M059J (cell line): Measurements from ENCODE around the gene RGSL1. TPM values are rescaled to one million over a fixed set of nuclear protein-coding genes. Genes with fewer than 3 reads are reported as not detected.

ENCODE experiments used
- DNase-seq: peaks from one replicate; pipeline ENCODE4 v3.0.0-alpha.2; 2012; ENCODE audit warnings: low read depth
- total RNA-seq: library from RNA; depleted of rRNA; stranded (reverse); fragments of >200 nt; shearing (Covaris generic); gene quantifications from 2 replicates; pipeline ENCODE4 v1.2.3, GENCODE V29; 2014; rRNA removed

The RGSL1 gene
- total RNA-seq, result not detected in 2 replicates

DNA sequence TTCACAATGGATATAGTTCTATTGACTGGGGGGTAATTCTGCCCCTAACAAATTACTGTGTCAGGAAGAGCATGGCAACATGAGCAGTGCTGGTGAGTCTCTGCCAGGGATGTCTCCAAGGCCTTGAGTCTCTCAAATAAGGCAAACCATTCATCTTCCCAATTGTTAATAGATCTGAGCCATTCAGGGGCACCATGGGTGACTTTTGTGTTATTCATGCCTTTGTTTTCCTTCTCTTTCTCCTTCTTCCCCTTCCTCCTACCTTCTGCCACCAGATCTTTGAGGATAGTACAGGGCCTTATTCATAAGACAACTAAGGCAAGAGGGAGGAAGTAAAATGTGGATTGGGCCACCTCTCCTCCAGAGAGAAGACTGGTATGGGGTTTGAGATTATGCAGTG lies at the start of gene RGSL1:
TSS of gene RGSL1 (plus strand) at position 60 of the 400 bp plus-strand sequence. CDS start at position 80, 20 bp downstream.
- DNase-seq, result no peak

DNA sequence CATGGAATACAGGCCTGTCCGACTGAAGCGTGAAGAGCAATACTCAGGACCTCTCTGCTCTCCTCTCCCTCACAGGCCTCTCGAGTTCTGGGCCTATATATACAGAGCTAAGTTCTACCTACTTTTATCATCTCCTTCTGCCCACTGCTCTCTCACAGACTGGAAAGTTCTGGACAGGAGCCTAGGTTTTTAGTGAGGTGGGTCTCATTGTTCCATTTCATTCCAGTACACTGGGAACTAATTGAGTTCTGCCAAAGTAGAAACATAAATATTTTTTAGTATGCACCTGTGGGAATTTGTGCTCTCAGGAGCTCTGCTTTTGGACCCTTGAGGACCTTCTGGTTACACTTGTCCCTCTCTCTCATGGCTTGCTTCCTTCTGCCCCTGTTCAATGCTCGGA lies 49.4 kb upstream of the RGSL1 start, which contains the start of gene TEDDM1:
TSS of gene TEDDM1 (minus strand) at position 101 of the 400 bp plus-strand sequence. CDS start 182 bp downstream, outside the sequence.
- no peak for DNase-seq

DNA sequence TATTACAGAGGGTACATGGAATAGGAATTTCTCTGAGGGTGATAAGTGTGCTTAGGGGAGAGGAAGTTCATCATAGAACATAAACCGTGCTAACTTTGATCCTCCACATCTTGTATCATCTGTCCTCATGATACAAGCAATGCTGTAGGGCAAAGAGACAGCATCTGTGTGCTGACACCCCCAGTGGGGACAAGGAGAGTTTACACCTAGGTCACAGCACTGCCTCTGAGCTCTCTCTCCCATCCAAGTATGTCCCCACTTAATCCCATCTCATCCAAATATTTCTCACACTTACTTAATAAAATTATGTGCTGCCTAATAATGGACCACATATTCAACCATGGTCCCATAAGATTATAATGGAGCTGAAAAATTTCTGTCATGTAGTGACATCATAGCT lies 45.2 kb upstream of the RGSL1 start:
- no peak for DNase-seq

DNA sequence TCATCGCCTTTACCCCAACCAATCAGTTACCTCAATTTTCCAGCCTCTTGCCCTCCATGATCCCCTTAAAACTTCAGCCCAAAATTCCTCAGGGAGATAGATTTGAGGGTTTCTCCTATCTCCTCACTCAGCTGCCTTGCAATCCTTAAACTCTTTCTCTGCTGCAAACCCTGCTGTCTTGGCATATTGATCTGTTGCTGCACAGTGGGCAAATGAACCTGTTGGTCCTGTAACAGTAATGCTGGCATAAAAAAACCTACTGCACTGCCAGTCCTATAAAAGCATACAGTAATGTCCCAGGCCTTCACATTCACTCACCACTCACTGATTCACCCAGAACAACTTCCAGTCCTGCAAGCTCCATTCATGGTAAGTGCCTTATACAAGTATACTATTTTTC lies 44.4 kb upstream of the RGSL1 start:
- DNase-seq, result no peak

DNA sequence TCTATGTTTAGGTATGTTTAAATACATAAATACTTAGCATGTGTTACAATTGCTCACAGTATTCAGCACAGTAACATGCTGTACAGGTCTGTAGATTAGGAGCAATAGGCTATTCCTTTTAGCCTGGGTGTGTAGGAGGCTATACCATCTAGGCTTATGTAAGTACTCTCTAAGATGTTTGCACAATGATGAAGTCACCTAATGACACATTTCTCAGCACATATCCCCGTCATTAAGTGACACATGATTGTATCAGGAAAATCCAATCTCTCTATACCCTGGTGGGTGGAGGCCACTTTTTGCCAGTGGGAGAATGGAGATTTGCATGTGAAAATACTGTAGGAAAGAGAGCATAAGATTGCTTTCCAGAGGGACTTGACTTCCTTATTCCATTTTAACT lies 43.9 kb upstream of the RGSL1 start:
- DNase-seq, result no peak

DNA sequence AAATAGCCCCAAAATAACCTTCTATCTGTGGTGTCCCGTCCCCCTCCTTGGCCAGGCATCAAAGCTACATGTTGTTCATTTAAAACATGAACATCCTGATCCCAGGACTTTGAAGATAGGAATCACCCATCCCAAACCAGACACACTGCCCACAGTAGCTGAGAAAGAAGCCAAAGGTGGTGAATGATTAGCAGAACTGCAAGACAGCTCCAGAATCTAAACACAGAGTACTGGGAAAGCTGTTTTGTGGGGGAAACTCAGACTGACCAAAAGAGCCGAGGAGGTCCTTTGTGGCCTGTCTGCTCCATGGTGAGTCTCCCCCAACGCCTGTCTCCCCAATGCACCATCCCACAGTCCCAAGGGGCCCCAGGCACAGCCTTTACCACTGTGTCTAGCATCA lies 42.2 kb upstream of the RGSL1 start:
- no peak for DNase-seq

DNA sequence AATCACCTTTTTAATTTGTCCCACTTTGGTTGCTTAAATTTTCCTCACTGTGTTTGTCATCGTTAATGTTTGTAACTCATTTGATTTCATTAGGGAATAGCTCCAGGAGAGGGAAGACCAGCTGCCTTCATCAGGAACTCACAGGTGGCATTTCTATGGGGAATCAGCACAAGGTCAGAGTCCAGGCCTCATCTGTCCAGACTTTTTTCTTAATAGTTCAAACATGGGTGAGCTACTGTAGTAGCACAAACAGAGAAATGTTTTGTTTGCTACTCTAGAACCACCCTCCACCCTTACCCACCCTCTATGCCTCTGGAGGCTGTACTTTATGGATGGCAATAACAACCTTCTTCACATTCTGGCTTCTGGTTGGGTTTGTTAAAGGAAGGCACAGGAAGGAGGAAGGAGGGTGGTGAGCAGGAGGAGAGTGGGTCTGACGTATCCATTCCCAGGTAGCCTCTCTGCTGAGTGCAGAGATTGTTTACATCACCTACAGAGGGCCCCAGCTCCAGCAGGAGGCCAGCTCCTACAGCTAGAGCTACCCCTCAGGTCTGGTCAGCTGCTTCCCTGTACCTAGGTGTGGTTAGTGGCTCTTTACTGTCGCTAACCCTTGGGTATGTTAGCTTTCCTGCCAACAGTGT lies 41.4 kb upstream of the RGSL1 start:
- DNase-seq, result no peak

DNA sequence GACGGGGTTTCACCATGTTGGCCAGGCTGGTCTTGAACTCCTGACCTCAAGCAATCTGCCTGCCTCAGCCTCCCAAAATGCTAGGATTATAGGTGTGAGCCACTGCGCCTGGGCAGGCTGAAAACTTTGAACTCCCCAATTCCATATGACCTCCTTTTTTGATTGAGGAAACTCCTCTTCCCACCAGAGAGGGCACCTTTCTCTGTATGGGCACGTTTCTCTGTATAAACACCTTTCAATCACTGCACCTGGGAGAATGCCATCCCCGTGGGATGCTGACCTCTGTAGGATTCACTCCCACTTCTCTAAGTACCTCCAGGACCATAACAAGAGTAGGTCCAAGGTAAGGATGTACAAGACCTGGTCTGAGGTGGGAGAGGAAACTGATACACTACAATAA lies 39.8 kb upstream of the RGSL1 start:
- no peak for DNase-seq

DNA sequence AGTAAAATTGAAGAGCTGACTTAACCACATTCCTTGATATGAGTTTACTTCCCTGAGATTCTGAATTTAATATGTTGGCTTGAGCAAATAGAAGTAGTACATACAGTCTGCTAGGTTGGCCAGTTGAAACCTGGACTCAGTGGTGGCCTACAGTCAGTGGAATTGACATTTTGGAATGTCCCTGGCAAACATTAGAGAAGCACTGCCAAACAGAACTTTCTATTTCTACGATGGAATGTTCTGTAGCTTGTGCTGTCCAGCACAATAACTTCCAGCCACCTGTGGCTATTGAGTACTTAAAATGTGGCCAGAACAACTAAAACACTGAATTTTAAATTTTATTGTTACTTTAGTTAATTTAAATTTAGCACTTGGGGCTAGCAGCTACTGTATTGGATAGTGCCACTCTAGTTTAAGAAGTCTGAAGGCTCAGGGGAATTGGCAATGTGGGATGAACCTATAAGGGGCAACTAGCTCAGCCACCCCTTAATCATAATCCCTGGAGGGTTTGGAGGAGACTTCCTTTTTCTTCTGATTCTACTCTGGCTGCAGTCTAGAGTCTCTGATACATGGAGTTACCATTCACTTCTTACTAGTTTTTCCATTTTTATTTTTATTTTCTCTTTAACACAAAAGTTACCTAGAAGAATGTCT lies 39.2 kb upstream of the RGSL1 start:
- DNase-seq, result no peak

DNA sequence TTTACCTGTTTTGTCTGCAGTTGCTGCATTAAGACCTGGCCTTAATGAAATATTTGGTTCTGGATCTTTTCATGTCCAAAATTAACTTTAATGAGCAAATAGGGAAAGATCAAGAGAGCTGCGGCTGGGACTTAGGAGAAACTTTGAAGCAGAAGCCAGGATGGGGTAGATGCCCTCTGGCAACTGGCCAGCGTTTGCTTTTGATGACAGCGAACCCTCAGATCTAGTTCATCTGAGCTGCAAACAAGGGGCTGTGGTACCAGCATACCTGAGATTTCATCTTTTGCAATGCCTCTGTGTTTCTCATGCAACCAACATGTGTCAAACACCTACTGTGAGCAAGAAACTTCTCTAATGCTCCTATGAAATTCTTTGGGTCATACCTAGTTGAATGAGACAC lies 36.5 kb upstream of the RGSL1 start:
- DNase-seq, result no peak

DNA sequence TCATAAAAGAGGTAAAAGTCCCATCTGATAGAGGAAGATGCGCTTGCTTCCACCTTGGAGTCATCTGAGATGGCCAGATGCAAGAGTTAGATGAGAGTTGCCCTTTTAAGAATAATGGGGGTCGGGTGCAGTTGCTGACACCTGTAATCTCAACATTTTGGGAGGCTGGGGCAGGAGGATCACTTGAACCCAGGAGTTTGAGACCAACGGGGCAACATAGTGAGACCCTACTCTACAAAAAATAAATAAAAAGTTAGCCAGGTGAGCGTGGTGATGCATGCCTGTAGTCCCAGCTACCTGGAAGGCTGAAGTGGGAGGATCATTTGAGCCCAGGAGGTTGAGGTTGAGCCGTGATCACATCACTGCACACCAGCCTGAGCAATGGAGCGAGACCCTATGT lies 36.0 kb upstream of the RGSL1 start:
- DNase-seq, result no peak

DNA sequence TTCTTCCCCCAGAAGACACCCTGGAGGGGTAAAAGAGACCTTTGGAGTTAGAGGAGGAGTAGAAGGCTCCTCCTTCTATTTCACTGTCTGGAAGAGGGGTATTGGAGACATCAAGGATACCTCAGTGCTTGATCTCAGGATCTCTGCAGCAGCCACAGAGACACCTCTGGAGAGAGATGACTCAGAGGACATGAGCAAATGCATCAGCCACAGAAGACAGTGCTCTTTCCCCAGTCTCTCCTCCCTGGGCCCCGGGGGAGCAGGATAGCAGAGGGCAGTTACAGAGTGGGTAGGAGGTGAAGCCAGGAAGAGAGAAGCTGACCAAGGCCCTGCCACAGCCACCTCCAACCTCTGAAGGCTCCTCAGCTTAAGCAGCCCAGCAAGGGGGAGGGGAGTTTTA lies 34.2 kb upstream of the RGSL1 start:
- DNase-seq, result no peak

DNA sequence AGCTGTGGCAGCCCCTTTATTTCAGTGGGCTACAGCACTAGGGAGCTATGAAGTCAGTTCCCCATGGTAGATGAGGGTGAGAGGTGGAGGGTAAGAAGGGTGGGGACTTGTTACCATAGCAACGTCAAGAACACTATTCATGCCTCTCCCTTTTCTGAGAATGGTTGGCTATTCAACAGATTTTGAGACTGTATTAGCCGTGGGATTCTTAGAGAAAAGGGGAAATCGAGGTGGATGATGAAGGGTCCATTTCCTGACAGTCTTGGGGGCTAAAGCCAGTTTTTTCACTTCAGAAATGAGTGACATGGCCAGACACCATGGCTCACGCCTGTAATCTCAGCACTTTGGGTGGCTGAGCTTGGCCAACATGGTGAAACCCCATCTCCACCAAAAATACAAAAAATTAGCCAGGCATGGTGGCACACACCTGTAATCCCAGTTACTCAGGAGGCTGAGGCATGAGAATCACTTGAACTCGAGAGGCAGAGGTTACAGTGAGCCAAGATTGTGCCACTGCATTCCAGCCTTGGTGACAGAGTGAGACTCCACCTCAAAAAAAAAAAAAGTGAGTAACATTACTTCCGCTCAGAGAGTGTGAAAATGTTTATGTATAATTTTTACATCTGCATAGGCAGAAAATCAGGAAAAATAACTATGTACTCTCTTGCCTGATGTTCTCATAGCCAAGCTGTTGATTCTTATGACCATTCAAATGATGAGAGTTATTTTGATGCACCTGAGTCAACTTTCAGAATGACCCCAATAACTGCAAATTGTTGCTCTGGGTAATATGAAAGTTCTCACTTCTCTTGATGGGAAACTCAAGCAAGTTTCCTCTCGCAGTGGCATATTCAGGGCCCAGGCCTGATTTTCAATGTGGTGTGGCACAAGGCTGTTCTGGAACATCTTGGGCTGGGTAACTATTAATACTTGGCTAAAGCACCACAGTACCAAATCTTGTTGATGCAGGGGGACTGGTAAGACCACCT lies 23.2 kb upstream of the RGSL1 start:
- no peak for DNase-seq

DNA sequence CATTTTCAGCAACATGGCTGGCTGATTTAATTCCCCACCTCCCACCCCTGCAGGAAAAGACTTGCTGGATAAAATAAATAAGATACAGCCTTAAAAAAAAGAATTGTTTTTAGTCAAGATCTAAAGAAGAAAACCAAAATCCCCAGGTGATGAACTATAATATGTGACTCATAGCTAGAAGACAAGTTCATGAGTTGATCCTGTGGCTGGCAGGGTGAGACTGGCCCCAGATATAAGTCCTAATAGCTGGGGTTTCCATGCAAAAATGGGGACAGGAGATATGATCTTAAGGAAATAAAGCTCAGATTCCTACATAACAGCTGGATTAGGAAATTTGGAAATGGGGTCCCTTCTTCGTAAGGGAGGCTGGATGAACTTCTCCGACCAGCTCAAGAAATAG lies 21.9 kb upstream of the RGSL1 start:
- DNase-seq, result no peak

DNA sequence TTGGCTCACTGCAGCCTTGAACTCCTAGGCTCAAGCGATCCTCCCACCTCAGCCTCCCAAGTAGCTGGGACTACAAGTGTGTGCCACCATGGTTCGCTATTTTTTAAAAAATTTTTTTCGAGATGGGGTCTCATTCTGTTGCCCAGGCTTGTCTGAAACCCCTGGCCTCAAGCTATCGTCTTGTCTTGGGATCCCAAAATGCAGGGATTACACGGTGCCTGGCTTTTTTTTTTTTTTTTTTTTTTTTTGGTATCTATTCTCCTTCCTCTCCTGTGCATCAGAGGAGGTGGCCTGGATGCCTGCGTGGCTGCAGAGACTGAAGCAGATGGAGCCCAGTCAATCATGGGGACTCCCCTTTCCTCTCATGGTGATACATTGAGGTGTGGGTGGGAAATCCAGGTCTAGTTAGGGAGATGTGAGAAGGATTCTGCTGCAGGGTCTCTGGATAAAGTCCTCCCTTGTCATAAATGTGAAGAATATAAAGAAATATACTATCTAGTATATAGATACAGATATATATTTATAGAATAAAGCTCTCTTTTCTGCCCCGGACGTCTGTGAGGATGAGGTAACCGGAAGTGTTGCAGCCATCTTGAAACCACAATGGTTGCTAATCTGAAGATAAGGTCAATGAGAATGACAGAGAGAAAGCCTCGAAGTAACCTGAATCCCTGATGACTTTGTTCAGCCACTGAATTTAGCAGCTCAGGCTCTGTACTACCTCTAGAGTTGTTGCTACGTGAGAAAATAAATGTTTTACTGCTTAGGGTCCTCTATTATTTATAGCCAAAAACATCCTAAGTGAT lies 19.5 kb upstream of the RGSL1 start:
- peak; percentile 45 for DNase-seq

DNA sequence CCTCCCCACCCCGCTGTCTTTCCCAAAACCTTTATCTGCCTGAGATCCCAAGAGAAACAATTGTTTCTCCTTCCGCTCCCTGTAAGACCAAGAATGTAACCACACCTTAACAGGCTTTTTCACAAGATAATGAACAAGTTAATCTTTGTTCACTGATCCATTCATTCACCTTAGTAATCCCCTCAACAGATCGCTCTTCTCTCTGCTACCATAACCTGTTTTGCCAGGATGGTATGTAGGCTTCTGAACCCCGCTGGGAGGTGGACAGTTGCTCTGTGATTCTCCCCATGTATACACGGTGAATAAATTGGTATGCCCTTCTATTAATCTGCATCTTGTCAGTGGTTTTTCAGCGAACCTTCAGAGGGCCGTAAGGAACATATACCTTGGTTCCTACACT lies 18.7 kb upstream of the RGSL1 start:
- no peak for DNase-seq

DNA sequence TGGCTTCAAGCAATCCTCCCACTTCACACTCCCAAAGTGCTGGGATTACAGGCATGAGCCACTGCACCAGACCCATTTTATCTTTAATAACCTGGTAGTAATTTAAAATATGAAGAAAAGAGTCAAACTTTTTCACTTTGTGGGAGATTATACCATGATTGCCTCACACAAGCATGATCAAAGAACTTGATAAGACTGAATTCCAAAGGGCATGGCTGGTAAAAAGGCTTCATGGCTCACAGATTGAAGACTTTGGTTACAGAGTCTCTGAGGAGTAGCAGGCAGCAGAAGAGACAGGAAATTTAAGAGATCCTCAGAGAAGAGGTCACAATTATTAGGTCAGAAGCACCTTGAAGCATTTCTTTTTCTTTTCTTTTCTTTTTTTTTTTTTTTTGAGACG lies 16.4 kb upstream of the RGSL1 start:
- DNase-seq, result no peak

DNA sequence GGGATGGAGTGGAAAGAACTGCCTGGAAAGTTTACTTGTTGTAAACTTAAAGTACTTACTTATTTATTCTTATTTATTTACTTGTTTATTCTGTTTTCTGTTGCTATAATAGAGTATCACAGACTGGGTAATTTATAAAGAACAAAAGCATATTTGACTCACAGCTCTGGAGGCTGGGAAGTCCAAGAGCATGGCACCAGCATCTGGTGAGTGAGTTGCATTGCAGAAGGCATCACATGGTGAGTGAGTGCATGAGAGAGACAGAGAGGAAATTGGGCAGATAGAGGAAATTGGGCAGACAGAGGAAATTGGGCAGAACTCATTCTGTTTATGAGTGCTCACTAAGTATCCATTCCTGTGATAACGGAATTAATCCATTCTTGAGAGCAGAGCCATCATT lies 11.6 kb upstream of the RGSL1 start:
- no peak for DNase-seq

DNA sequence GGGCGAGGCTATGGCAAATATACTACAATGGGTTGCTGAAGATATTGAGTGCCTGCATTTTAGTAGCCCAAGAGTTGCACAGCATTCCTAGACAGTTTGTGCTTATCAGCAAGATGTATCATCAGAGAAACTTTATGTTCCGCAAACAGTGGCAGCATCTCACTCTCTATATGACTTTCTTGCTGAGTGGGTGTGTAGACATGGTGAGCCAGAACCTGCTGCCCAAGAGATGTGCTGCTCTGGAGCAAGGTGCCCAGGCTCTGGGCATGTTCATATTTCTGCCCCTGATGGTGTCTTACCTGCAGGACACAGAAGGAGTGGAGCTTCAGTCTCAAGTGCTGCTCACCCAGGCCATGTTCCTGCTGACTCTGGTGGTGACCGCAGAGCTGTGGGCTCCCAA lies 8.2 kb upstream of the RGSL1 start:
- DNase-seq, result no peak

DNA sequence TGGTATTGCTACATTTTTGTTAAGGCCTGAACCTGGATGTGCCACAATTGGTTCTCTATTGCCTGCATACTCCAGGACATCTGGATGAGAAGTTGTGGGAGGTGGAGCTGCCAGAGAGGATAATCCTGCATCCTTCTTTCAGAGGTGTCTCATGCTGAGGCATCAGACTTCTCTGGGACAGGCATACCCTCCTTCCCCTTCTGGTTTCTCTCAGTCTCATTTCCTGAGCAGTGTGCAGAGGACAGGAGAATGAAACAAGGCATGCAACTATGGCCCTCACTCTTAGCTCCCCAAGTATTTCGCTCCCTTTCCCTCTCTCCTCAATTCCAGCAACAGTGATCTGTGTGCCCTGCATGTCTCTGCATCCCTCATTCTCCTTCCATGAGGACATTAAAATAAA lies 7.6 kb upstream of the RGSL1 start:
- no peak for DNase-seq

DNA sequence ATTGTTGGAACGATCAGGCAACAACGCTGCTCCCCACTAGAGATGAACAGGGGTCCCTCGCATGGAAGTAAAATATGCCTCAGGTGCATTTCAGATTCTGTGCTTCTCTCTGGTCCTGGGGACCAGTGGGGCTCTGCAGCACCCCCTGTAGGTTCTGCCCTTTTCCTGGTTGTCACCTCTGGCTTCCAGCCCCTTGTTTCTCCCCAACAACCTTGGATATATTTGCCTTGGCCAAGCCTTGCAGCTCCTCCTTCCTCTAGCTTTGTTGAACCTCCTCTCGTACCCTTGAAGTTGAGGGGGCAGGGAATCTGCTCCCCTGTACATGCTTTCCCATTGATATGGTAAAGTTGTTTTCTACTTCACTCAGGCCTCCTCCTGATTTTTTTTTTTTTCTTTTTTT lies 5.4 kb upstream of the RGSL1 start:
- DNase-seq, result no peak
